ENCODE measurements around the gene ERV3-1.
"Not testable (repeated sequence)": the region's sequence is repeated elsewhere in the genome, so short reads cannot be mapped to it uniquely, and the experiment has no call there.

GRCh38 chr7:65036526-65036925 is 30.0 kb upstream of the ERV3-1 start:
- TF ChIP-seq CTCF (IDR thresholded peaks at IDR 0.05); POLR2A (IDR thresholded peaks at IDR 0.05); EP300 (IDR thresholded peaks at IDR 0.05; ENCODE audit: low read depth); POLR2AphosphoS5 (IDR thresholded peaks at IDR 0.05): not testable (repeated sequence)
